Large intestine (tissue), 3 donors: Measurements from ENCODE around the gene PPIE. TPM values are rescaled to one million over a fixed set of nuclear protein-coding genes. Genes with fewer than 3 reads are reported as not detected.

Experiments
- DNase-seq, 2 donors: peaks; one replicate each; pipeline versions ENCODE4 v3.0.0 to v3.0.0-alpha.2; 2013
- H3K27ac ChIP-seq: one replicate; pipeline ENCODE4 v1.5.1; 2013; ENCODE audit warnings: low read length
- H3K27me3 ChIP-seq: 2 replicates; pipeline ENCODE4 v1.6.1; 2013; ENCODE audit warnings: low read length; ENCODE audit not compliant: control insufficient read depth, insufficient read depth
- H3K36me3 ChIP-seq: 2 replicates; pipeline ENCODE4 v1.6.1; 2013; ENCODE audit warnings: low read length; ENCODE audit not compliant: control insufficient read depth, insufficient read depth
- H3K4me1 ChIP-seq: one replicate; pipeline ENCODE4 v1.6.1; 2013; ENCODE audit warnings: low read length; ENCODE audit not compliant: control insufficient read depth, insufficient read depth
- H3K4me3 ChIP-seq: one replicate; pipeline ENCODE4 v1.5.1; 2013; ENCODE audit warnings: low read length
- H3K9me3 ChIP-seq: one replicate; pipeline ENCODE4 v1.6.1; 2013; ENCODE audit warnings: mild to moderate bottlenecking, low read depth, low read length, moderate library complexity; ENCODE audit not compliant: control insufficient read depth
- WGBS: methylation state at CpG from one replicate; pipeline ENCODE4 v1.1.5; 2013; ENCODE audit warnings: low lambda C conversion rate; ENCODE audit not compliant: insufficient coverage; 5-methylcytosine and 5-hydroxymethylcytosine counted together
- polyA plus RNA-seq: library from polyadenylated mRNA; unstranded; fragments of 120-200 nt; gene quantifications from one replicate; pipeline ENCODE4 v1.2.1, GENCODE V29; 2013

Gene PPIE
- polyA plus RNA-seq, 1 donor, result 73.0 TPM

DNA sequence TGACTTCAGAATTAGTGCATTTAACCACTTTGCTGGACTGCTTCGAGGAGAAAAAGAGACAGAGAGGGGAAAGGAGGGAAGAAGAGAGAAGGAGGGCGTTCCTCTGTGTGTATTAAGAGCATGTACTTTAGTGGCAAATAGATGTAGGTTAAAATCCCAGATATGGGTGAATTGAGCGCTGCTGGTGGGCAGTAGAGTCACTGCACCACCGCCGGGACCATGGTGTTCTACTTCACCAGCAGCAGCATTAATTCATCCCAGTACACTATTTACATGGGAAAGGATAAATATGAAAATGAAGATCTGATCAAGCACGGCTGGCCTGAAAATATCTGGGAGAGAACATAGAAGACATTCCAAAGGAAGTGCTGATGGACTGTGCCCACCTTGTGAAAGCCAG, 20.9 kb upstream of the PPIE start:
- no peak overlapping the region for H3K4me3 ChIP-seq
- no peak overlapping the region for H3K27ac ChIP-seq
- H3K36me3 ChIP-seq, result no peaks in the 10 kb centered on the region
- WGBS, result 57% methylated on average over 1 of the region's 6 CpGs
- H3K27me3 ChIP-seq, result peaks cover 31% of the 10 kb centered on the region
- DNase-seq, result no peak
- no peaks in the 10 kb centered on the region for H3K4me1 ChIP-seq
- H3K9me3 ChIP-seq, result no peaks in the 10 kb centered on the region

DNA sequence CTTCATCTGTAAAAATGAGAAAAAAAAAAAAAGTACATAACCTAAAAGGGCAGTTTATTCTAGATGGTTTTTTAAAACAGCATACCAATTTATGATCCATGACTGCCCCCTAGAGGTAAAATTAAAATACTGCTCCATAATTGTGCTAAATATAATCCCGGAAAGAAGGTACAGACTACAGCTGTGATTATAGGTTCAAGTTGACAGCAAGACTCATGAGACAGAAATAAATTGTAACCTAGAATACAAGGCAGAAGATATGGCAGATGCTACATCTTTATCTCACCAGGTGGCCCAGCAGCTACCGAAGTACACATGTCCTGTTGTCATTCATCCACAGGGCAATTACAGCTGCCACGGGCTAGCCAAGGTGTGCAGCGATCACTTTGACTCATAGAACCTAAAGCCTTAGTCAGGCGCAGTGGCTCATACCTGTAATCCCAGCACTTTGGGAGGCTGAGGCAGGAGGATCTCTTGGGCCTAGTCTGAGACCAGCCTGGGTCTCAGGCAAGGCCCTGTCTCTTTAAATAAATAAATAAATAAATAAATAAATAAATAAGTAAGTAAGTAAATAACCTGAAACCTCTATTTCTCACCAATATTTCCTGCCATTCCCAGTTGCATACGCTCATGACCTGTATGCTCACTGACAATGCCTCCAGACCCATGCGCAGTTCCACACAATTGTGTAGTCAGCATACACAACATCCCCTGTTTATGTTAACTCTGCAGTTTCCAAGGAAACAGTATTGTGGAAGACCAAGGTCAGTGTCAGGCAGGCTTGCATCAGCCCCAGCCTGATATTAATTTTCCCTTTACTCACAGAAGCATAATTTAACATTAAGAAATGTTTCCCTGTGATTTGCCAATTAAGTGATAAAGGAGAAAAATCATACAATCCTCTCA, 18.3 kb upstream of the PPIE start:
- no peaks in the 10 kb centered on the region for H3K4me1 ChIP-seq
- no peak overlapping the region for H3K27ac ChIP-seq
- H3K4me3 ChIP-seq, result no peak overlapping the region
- WGBS, result 8% methylated on average over 2 of the region's 7 CpGs
- no peaks in the 10 kb centered on the region for H3K36me3 ChIP-seq
- DNase-seq, result peak; percentile 29 to 61
- peaks cover 35% of the 10 kb centered on the region for H3K27me3 ChIP-seq
- no peaks in the 10 kb centered on the region for H3K9me3 ChIP-seq

DNA sequence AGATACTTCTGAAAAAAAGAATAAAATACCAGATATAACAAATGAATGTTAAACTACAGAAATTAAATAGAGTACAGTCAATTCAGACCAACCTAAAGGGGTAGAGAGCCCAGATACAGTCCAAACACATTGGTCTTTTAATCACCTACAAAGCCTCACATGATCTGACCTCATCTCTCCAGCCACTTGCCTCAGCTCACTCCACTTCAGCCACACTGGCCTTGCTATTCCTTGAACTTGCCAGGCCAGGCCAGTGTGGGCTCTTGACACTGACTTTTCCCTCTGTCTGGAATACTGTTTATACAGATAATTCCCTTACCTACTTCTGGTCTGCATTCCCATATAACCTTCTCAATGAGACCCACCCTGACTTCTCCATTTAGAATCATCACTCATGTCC, 17.0 kb upstream of the PPIE start:
- peaks cover 44% of the 10 kb centered on the region for H3K27me3 ChIP-seq
- no peak for DNase-seq
- no peak overlapping the region for H3K27ac ChIP-seq
- no peaks in the 10 kb centered on the region for H3K4me1 ChIP-seq
- no peaks in the 10 kb centered on the region for H3K36me3 ChIP-seq
- no peaks in the 10 kb centered on the region for H3K9me3 ChIP-seq
- H3K4me3 ChIP-seq, result no peak overlapping the region

DNA sequence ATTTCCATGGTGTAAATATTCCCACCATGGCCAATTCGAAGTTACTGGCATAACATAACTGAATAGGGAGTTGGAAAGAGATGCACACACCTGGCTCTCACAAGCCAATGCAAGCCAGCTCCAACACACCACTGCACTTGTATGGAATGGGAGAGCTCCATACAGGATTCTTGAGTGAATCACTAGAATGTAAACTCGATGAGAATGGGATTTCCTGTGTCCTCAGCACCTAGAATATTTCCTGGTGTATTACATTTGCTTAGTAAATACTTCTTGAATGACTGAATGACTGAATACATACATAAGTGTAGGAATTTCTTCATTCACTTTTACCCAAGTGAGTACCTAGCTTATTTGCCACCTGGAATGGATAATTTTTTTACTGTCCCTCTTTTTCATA, 16.2 kb upstream of the PPIE start:
- Histone ChIP-seq H3K9me3 (no peaks in the 10 kb centered on the region), H3K27ac (no peak overlapping the region), H3K4me3 (no peak overlapping the region), H3K27me3 (peaks cover 42% of the 10 kb centered on the region), H3K4me1 (no peaks in the 10 kb centered on the region), H3K36me3 (no peaks in the 10 kb centered on the region)
- DNase-seq, result no peak
- no CpG with 5 or more reads among the region's 2 CpGs for WGBS

DNA sequence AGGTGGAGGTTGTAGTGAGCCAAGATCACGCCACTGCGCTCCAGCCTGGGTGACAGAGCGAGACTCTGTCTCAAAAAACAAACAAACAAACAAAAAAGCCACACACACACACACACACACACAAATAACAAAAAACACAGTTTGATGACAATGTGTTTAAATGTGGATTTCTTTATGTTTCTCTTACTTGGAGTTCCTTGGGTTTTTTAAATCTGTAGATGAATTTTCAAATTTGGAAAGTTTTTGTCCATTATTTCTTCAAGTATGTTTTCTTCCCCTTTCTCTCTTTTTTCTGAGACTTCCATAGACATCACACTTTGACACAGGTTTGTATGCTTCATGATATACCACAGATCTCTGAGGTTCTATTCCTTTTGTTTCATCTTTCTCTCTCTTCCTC, 12.1 kb upstream of the PPIE start:
- Histone ChIP-seq H3K9me3 (no peaks in the 10 kb centered on the region), H3K4me3 (no peak overlapping the region), H3K27ac (no peak overlapping the region), H3K27me3 (peaks cover 57% of the 10 kb centered on the region), H3K36me3 (no peaks in the 10 kb centered on the region), H3K4me1 (no peaks in the 10 kb centered on the region)
- no peak for DNase-seq
- WGBS, result no CpG with 5 or more reads among the region's 3 CpGs

DNA sequence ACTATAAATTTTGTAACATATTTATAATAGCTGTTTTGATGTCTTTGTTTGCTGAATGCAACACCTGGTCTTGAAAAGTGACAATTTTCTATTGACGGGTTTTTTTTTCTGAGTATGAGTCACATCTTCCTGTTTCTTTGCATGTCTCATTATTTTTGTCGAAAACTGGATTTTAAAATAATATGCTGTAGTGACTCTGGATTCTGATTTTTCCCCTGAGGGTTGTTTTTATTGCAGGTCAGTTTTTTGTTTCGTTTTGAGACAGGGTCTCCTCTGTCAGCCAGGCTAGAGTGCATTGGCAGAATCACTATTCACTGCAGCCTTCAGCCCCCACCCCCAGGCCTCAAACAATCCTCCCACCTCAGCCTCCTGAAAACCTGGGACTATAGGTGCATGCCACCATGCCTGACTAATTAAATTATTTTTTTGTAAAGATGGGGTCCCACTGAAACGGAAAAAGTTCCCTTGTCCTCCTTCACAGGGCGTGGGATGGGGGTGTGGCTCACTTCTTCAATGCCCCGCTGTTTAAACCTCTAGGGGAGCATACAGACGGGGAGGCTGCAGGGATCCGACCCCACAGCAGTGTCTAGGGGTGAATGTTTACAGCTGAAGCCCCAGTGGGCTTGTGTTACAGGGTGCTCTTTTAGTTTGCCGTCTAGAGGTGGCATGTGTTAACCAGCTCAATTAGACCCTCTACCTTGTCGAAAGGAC, 11.3 kb upstream of the PPIE start:
- no peak for DNase-seq
- no peaks in the 10 kb centered on the region for H3K4me1 ChIP-seq
- H3K4me3 ChIP-seq, result no peak overlapping the region
- no peaks in the 10 kb centered on the region for H3K36me3 ChIP-seq
- WGBS, result 67% methylated on average over 3 of the region's 10 CpGs
- no peak overlapping the region for H3K27ac ChIP-seq
- H3K27me3 ChIP-seq, result peaks cover 57% of the 10 kb centered on the region
- H3K9me3 ChIP-seq, result no peaks in the 10 kb centered on the region

DNA sequence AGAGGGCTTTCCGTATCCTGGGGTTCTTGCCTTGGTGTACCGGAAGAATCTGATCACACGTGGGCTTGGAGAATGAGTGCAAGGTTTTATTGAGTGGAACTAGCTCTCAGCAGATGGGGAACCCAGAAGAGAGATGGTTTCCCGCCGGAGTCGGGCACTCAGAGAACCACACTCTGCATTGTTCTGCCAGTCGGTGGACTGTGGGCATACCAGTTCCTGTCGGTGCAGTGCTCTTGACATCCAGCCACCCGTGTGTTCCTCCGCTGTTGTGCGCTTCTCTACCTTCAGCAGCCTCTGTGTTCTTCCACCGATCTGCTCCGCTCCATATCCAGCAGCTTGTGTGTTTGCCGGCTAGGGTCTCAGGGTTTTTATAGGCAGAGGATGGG, 10.8 kb upstream of the PPIE start:
- Histone ChIP-seq H3K9me3 (no peaks in the 10 kb centered on the region), H3K4me1 (no peaks in the 10 kb centered on the region), H3K27ac (no peak overlapping the region), H3K36me3 (no peaks in the 10 kb centered on the region), H3K27me3 (peaks cover 63% of the 10 kb centered on the region), H3K4me3 (no peak overlapping the region)
- no peak for DNase-seq
- WGBS, result no CpG with 5 or more reads among the region's 14 CpGs

DNA sequence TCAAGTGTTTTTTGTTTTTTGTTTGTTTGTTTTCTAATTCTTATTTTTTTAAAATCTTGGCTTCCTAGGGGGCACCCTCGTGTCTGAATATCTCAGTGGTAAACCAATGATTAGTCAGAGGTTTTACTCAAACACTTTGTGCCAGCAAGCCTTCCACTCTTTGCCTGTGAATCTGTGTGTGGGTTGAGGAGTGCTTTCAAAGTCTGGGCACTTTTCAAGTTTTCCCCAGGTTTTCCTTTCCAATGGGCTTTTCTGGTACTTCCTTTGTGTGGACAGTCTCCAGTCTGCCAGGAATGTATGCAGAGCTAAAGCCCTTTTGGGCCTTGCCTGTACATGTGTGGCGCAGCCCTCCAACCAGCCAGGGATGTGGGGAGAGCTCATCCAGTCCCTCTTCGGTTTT, 9.7 kb upstream of the PPIE start:
- H3K9me3 ChIP-seq, result no peaks in the 10 kb centered on the region
- peaks cover 70% of the 10 kb centered on the region for H3K27me3 ChIP-seq
- H3K36me3 ChIP-seq, result no peaks in the 10 kb centered on the region
- no peak overlapping the region for H3K27ac ChIP-seq
- no peak for DNase-seq
- no CpG with 5 or more reads among the region's 3 CpGs for WGBS
- no peak overlapping the region for H3K4me3 ChIP-seq
- no peaks in the 10 kb centered on the region for H3K4me1 ChIP-seq

DNA sequence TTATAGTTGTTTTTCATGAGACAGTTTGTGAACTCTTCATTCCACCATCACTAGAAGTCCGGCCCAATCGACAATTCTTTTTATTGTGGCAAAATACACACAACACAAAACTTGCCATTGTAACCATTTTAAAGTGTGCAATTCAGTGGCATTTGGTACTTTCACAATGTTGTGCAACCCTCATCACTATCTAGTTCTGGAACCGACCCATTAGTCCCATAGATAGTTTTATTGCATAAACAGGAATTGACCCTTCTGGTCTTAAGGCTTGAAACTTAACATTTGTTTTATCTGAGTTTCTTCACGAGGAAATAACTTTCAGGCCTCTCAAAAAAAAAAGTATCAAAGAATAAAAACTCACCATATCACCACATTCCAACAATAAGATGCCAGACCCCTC, 8.8 kb upstream of the PPIE start:
- WGBS, result 57% methylated on average over 2 of the region's 4 CpGs
- DNase-seq, result no peak
- H3K4me3 ChIP-seq, result no peak overlapping the region
- no peaks in the 10 kb centered on the region for H3K36me3 ChIP-seq
- no peaks in the 10 kb centered on the region for H3K9me3 ChIP-seq
- H3K27ac ChIP-seq, result no peak overlapping the region
- H3K27me3 ChIP-seq, result peaks cover 68% of the 10 kb centered on the region
- H3K4me1 ChIP-seq, result no peaks in the 10 kb centered on the region

DNA sequence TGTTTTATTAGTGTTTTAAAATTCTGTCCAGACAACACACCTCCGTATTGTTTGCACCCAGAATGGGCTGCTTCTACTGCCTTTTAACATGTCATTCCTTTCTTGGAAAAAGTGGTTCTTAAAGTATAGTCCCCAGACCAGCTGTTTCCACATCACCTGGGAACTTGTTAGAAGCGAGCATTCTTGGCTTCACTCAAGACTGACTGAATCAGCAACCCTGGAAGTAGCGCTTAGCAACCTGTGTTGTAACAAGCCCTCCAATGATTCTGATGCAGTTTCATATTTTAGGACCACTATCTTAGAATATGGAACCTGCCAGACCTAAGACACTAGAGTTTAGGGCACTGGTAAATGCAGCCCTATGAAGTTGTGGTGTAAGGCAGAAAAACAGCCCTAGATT, 6.0 kb upstream of the PPIE start:
- Histone ChIP-seq H3K4me1 (no peaks in the 10 kb centered on the region), H3K36me3 (no peaks in the 10 kb centered on the region), H3K27ac (no peak overlapping the region), H3K27me3 (peaks cover 64% of the 10 kb centered on the region), H3K9me3 (no peaks in the 10 kb centered on the region), H3K4me3 (no peak overlapping the region)
- WGBS, result no CpG with 5 or more reads among the region's 3 CpGs
- DNase-seq, result no peak
